SKM-1 treated with dmso at 0.1 percent for 144 hours (cell line): ENCODE measurements around the gene PRKN.
"Not testable (repeated sequence)": the region's sequence is repeated elsewhere in the genome, so short reads cannot be mapped to it uniquely, and the experiment has no call there.

Experiments
- DNase-seq: peaks from one replicate; lab custom pipeline; 2025; ENCODE audit not compliant: unreplicated experiment; lab: John Stamatoyannopoulos, UW

Gene PRKN

GRCh38 chr6:161536224-161536630 lies 1191.3 kb downstream of the PRKN start:
- no peak for DNase-seq

DNA sequence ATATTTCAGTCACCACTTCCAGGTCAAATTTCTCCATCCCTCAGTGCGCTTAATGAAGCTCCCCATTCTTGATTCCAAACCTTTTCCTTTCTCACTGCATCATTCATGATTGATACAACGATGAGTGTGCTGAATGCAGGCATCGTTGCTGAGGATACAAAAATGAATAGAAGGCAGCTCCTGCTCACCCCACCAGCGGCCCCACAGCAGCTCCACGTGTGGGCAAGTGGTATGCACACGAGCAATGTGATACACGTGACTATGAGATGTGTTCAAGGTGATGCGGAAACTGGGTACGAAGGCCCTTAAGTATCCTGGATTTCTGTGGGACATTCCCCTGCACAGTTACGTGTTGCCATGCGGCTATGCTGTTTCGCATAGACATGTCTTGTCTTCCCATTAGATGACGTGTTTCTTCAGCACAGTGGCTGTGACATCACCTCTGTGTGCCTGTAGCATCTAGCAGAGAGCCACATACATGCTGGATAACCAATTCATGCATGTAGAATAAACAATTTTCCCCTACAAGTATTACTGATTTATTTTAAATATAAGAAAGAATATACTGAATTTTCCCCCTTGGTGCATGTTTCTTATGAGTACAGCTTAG lies 1193.2 kb downstream of the PRKN start:
- DNase-seq, result no peak

- DNase-seq, result no peak
Measured at GRCh38 chr6:161533266-161533665, 1194.3 kb downstream of the PRKN start.

GRCh38 chr6:161532536-161532935 lies 1195.0 kb downstream of the PRKN start:
- no peak for DNase-seq

DNA sequence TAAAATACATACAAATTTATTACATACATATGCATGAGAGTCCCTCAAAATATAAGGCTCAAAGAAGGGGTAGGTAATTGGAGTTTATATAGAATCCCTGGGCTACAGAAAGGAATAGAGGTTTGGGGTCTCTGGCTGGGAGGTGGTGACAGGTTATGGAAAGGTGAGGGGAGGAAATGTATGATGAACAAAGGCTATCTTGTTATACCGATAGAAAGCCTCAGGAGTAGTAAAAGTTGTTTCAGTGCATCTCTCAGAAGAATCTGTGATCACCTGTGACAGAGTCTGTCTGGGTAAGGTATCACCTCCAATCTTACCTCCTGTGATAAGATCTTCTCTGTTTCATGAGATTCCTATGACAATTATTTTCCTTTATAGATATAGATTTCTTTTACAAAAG lies 1200.8 kb downstream of the PRKN start:
- DNase-seq, result no peak

DNA sequence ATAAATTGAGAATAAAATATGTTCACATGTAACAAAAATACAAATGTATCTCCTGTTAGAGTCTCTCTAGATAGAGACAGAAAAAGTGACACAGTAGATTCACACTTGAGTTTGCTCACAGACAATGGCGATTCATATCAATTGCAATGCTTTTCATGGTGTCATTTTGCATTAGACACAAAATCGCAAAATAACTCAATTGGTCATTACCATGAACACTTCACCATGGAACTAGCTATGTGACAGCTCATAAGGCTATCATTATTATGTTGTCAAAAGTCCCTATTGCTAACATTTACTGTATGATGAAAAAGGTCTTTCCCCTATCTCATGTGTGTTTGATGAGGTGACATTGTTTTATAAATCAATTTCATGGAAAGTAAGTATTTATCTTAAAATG lies 1204.2 kb downstream of the PRKN start:
- no peak for DNase-seq

DNA sequence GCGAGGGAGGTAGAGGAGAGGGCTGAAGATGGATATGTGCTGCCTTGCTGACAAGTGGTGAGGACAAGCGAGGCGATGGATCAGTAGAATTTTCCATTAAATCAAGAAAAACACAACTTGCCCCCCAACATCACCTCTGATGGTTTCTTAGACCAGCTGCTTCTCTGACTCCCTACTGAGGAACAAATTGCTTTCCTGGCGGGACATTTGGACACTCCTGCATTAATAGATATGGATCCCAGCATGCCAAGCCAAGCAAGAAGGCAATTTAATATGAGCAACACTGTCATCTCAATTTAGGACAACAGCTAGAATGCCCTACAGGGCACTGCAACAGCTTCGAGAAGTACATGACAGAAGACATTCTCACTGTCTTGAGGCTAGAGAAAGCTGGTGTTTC lies 1205.3 kb downstream of the PRKN start:
- DNase-seq, result no peak

DNA sequence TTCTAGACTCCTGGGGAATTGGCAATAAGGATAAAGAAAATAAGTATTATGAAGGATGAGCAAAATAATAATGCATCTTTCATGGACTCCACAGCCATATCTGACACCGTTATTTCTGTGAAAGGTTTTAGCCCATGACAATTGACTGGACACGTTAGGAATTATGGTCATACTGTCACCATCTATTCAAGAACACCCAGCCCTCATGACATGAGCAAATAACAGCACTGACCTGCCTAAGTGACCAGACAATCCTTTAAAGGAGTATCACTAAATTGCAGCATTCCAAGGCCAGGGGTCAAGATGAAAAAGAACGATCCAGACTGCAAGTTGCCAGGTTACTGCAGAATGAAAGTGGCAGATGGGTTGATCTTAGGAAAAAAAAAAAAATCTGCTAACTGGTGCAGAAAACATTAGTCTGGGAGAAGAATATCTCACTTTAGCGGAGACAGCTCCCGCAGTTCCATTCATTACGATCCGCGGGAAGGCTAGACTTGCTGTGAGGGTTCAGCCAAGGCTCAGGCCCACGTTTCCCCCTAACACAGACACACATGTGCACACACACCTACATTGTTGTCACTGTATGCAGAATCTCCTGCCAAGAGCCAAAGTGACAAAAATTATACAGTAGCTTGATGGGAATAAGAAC lies 1216.0 kb downstream of the PRKN start:
- DNase-seq, result no peak

DNA sequence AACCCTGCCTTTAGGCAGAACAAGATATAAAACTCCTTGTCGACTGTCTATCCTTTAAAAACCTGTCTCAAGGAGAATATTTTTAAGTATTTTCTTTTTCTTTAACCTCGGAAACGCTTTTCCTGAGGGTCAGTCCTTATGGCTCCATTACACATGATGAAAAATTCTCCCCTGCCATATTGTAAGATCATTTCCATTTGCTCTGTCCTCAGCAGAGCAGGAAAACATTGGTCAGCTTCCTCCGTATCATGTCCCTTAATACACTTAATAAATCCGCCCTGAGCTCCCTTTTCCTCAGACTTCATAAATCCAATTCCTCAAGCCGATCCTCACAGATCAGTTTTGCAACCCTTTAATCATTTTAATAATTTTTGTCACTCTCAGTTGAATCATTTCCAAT lies 1219.2 kb downstream of the PRKN start:
- DNase-seq, result no peak

DNA sequence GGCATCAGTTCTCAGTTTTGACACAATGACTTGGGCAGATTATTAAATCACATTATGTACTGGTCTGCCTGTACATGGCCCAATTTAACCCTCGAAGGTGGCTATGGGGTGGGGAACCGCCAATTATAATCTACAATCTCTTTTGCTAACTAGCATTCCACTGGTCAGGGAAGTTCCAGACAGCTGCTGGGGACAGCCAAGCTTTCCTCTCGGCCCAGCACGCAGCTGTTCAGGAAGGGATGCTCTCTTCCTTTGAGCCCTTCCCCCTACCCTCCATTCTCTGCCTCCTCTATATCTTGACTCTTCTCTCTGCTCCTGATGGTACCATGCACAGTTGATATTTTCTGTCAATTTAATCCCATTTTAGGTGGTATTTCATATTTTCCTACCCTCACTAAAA lies 1220.2 kb downstream of the PRKN start:
- DNase-seq, result no peak

- no peak for DNase-seq
Measured at GRCh38 chr6:161503570-161503969, 1224.0 kb downstream of the PRKN start.

- DNase-seq, result no peak
Measured at GRCh38 chr6:161498881-161499280, 1228.7 kb downstream of the PRKN start.

DNA sequence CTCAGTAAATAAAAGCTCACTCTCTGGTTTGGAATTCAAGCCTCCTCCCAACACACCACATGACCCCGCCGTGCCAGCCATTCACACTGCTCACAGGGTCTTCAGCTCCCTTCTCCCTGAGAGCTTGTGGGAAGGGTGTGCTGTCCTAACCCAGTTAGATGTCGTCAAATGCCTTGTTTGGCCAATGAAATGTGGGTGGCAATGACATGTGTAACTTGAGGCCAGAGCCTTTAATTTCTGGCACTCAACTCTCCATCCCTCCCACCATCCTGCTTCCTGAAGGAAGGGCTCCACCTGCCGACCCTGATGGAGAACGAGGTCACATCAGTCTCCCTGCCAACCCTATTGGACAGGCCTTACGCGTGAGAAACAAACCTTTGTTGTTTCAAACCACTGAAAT lies 1229.2 kb downstream of the PRKN start:
- DNase-seq, result no peak

DNA sequence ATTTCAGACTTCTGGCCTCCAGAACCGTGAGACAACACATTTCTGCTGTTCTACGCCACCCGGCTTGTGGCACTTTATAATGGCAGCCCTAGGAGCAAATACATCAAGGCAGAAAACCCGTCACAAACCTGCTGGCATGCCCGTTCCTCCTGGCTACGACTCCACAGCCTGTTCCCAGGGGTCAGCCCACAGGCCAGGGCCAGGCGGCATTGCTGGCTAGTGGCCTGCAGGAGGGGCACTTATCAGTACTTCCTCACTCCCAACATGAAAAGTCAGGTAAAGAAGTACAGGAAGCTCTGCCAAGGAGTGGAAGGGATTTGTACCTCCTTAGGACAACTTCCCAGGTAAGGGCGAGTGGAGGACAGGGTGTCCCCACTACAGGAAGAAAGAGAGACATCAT lies 1230.6 kb downstream of the PRKN start:
- DNase-seq, result no peak

DNA sequence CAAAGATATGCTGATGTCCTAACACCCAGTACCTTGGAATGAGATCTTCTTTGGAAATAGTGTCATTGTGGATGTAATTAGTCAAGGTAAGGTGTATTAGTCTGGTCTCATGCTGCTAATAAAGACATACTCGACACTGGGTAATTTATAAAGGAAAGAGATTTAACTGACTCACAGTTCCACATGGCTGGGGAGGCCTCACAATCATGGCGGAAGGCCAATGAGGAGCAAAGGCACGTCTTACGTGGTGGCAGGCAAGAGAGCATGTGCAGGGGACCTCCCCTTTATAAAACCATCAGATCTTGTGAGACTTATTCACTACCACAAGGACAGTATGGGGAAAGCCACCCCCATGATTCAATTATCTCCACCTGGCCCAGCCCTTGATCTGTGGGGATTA lies 1231.3 kb downstream of the PRKN start:
- not testable (repeated sequence) for DNase-seq

DNA sequence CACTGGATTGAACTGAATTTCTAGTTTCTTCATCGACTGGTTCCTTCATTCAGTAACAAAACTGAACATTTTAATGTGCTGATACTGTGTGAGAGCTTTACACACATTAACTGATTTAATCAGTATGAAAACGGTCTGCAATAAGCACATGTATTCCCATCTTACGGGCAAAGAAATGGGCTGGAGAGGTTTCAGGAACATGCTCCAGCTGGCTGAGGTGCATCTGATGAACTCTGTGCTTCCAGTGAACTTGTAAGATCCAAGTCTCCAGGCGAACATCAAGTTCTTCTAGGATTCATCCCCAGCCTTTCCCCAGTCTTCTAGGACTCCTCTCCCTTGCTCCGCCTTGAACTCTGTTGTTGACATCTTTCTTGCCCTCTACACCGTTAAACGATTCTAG lies 1233.0 kb downstream of the PRKN start:
- no peak for DNase-seq

DNA sequence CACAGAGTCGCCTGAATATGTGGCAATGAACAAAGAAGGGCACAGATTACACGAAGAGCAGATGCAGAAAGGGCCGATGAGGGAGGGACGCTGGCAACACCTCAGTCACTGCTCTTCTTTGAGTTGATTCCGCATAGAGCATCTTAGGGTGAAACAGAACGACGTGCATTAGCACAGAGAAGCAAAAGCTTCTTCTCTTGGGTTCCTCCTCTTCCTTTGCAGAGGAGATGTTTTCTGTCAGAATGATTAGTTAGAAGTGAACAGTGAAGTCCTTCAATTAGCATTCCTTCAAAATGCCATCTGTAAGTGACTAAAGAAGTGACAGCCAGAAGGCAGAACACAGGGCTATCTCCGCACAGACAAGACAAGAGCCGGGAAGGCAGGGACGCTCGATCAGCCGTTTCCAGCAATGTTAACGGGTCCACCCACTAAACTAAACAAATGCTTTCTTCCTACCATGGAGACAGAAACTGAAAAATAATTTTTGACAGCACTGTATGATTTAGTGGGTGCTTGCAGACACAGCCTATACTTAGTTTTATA lies 1233.9 kb downstream of the PRKN start:
- no peak for DNase-seq

DNA sequence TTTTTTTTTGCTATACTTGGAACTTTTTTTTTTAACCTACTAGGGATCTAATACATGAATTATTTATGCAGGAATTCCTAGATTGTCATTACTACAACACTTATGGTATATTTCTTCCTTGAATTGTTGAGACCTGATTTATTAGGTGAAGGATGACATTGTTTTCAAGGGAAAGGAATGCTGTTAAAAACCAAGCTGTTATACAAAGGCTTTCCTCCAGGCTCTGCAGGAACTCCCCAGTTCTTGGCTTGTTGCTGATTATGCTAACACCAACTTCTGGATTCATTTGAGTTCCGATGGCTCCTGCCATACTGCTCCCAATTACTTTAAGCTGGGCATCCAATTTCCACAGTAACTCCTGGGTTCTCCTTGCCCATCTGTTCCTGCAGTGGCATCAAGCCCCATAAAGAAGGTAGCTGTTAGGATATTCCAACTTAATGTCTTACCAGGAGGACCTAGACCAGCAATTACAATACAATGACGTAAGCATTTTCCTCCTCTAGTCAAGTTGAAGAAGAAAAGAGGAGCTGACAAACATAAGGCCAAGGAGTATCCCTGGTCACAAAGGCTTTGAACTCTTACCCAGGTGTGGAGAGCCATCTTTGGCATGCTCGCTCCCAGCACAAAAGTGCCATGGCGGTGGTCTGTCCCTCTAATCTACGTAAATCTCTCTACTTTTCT lies 1237.8 kb downstream of the PRKN start:
- no peak for DNase-seq

DNA sequence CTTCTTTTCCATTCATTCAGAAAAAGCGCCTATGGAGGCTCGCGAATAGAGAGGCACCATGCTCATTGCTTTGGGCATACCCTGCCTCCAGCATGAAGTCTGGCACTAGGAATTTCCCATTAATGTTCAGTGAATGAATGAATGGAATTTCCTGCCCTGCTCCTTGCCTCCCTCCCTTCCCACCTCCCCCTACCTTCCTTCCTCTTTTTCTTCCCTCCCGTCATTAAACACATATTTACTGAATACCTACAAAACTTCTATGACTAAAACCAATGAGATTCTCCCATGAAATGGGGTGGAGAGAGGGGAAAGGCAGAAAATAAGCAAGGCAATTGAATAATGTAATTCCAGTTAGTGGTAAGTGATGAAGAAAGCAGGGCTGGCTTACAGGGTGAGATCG lies 1239.9 kb downstream of the PRKN start:
- DNase-seq, result no peak

- DNase-seq, result no peak
Measured at GRCh38 chr6:161487217-161487531, 1240.4 kb downstream of the PRKN start.

GRCh38 chr6:161486361-161487216 lies 1241.0 kb downstream of the PRKN start:
- no peak for DNase-seq

DNA sequence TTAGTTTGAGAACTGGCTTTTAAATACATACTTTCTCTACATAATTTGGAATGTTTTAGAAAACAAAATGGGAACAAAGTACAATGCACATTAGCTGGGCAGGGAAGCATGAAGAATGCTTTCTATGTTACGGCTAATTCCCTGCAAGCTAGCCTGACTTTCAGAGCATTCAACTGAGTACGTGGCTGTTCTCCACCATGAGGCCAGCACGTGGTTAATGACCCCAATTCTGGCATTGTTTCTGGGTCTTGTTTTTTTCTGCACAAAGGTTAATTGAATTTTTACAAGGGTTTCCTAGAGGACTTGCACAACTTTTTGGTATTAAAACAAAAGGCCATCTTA lies 1245.1 kb downstream of the PRKN start:
- DNase-seq, result no peak
